HepG2 (cell line): ENCODE data around the gene PHF23. TPM values are rescaled to one million over a fixed set of nuclear protein-coding genes. Genes with fewer than 3 reads are reported as not detected.

Experiments used
- AGO2 ChIP-seq: fragments of 200-400 bp; formaldehyde crosslinking; optimal IDR thresholded peaks from 2 replicates; pipeline ENCODE3; 2017; ENCODE audit warnings: mild to moderate bottlenecking, low read depth, low read length, moderate library complexity
- BRCA1 ChIP-seq: sonication (generic); formaldehyde crosslinking; IDR thresholded peaks from 2 replicates; pipeline ENCODE4 v1.4.0; 2020; ENCODE audit warnings: missing genetic modification reagents
- CENPX ChIP-seq: sonication (generic); formaldehyde crosslinking; IDR thresholded peaks from 2 replicates; pipeline ENCODE4 v1.9.0; 2021; ENCODE audit warnings: mild to moderate bottlenecking, missing genetic modification reagents, moderate library complexity
- CREM ChIP-seq, 2 experiments: sonication (generic) in 1 of 2; formaldehyde crosslinking in 1 of 2; IDR thresholded peaks; 2 replicates each; pipeline versions ENCODE4 v1.4.0 to v1.6.1; 2016 to 2020; ENCODE audit warnings: antibody characterized with exemption in 1 of 2, mild to moderate bottlenecking in 1 of 2, missing genetic modification reagents in 1 of 2
- DR1 ChIP-seq: sonication (generic); formaldehyde crosslinking; IDR thresholded peaks from 2 replicates; pipeline ENCODE4 v1.8.0; 2021; ENCODE audit warnings: mild to moderate bottlenecking, missing genetic modification reagents, inconsistent platforms
- ERF ChIP-seq: IDR thresholded peaks from 2 replicates; pipeline ENCODE4 v1.6.1; 2018; ENCODE audit warnings: missing biosample characterization, missing genetic modification reagents
- HNF4A ChIP-seq: sonication (generic); formaldehyde crosslinking; IDR thresholded peaks from 2 replicates; pipeline ENCODE4 v1.4.0; 2020; ENCODE audit warnings: missing genetic modification reagents
- KDM4B ChIP-seq: sonication (generic); formaldehyde crosslinking; IDR thresholded peaks from 2 replicates; pipeline ENCODE4 v1.4.0; 2020; ENCODE audit warnings: missing genetic modification reagents
- KMT2A ChIP-seq: sonication (generic); formaldehyde crosslinking; IDR thresholded peaks from 2 replicates; pipeline ENCODE4 v1.4.0; 2020; ENCODE audit warnings: missing genetic modification reagents
- MTF2 ChIP-seq: sonication (generic); formaldehyde crosslinking; IDR thresholded peaks from 2 replicates; pipeline ENCODE4 v1.5.0; 2020; ENCODE audit warnings: missing genetic modification reagents, borderline replicate concordance
- MZF1 ChIP-seq: sonication (generic); formaldehyde crosslinking; IDR thresholded peaks from 2 replicates; pipeline ENCODE4 v1.8.1; 2023; ENCODE audit warnings: mild to moderate bottlenecking, missing genetic modification reagents, borderline replicate concordance
- NR3C1 ChIP-seq: sonication (generic); formaldehyde crosslinking; IDR thresholded peaks from 2 replicates; pipeline ENCODE4 v1.4.0; 2020; ENCODE audit warnings: missing genetic modification reagents
- SCMH1 ChIP-seq: sonication (generic); formaldehyde crosslinking; IDR thresholded peaks from 2 replicates; pipeline ENCODE4 v1.9.0; 2021; ENCODE audit warnings: missing genetic modification reagents, mild to moderate bottlenecking, borderline replicate concordance
- TEAD3 ChIP-seq: optimal IDR thresholded peaks from 2 replicates; pipeline ENCODE3; 2016; ENCODE audit warnings: borderline replicate concordance
- THYN1 ChIP-seq: sonication (generic); formaldehyde crosslinking; IDR thresholded peaks from 2 replicates; pipeline ENCODE4 v1.8.1; 2023; ENCODE audit warnings: low read depth, mild to moderate bottlenecking, moderate library complexity, missing genetic modification reagents, borderline replicate concordance
- ZFP41 ChIP-seq: sonication (generic); formaldehyde crosslinking; IDR thresholded peaks from 2 replicates; pipeline ENCODE4 v1.4.0; 2020; ENCODE audit warnings: mild to moderate bottlenecking, missing genetic modification reagents, borderline replicate concordance
- ZNF180 ChIP-seq: sonication (generic); formaldehyde crosslinking; IDR thresholded peaks from 2 replicates; pipeline ENCODE4 v1.4.0; 2020; ENCODE audit warnings: low read depth, missing genetic modification reagents, borderline replicate concordance
- ZNF235 ChIP-seq: sonication (generic); formaldehyde crosslinking; IDR thresholded peaks from 2 replicates; pipeline ENCODE4 v1.8.1; 2023; ENCODE audit warnings: mild to moderate bottlenecking, missing genetic modification reagents, borderline replicate concordance
- ZNF276 ChIP-seq: sonication (generic); formaldehyde crosslinking; IDR thresholded peaks from 2 replicates; pipeline ENCODE4 v1.4.0; 2020; ENCODE audit warnings: mild to moderate bottlenecking, low read depth, missing genetic modification reagents
- ZNF446 ChIP-seq: sonication (generic); formaldehyde crosslinking; IDR thresholded peaks from 2 replicates; pipeline ENCODE4 v1.5.0; 2020; ENCODE audit warnings: mild to moderate bottlenecking, missing genetic modification reagents
- ZNF616 ChIP-seq: sonication (generic); formaldehyde crosslinking; IDR thresholded peaks from 2 replicates; pipeline ENCODE4 v1.5.0; 2020; ENCODE audit warnings: low read depth, mild to moderate bottlenecking, missing genetic modification reagents
- ZNF773 ChIP-seq: sonication (generic); formaldehyde crosslinking; IDR thresholded peaks from 2 replicates; pipeline ENCODE4 v1.4.0; 2020; ENCODE audit warnings: missing genetic modification reagents, borderline replicate concordance
- polyA plus RNA-seq, 8 experiments: library from polyadenylated mRNA; depleted of rRNA in 3 of 8; stranded (reverse) in 7 of 8; unstranded in 1 of 8; fragments of >200 nt; fragmentation: Illumina TruSeq in 4 of 8; extraction: Trizol in 4 of 8; gene quantifications; 2 replicates each; pipeline versions ENCODE4 v1.2.1 to v1.2.3, GENCODE V29; 2011 to 2016; ENCODE audit warnings: low read depth in 4 of 8, missing spikeins in 1 of 8, mixed read lengths in 1 of 8; ENCODE audit not compliant: insufficient read depth in 1 of 8
- total RNA-seq, 5 experiments: library from RNA; depleted of rRNA; stranded (reverse); fragments of >200 nt; fragmentation: Illumina TruSeq; extraction: Trizol; gene quantifications; 2 replicates each; pipeline ENCODE4 v1.2.3, GENCODE V29; 2016; ENCODE audit warnings: low read depth in 1 of 5
- TF ChIP-seq, protein P1 (sequence below): sonication (generic); formaldehyde crosslinking; IDR thresholded peaks from 2 replicates; pipeline ENCODE4 v1.4.0; 2020; ENCODE audit warnings: missing genetic modification reagents
- TF ChIP-seq, protein P2 (sequence below): sonication (generic); formaldehyde crosslinking; IDR thresholded peaks from 2 replicates; pipeline ENCODE4 v1.4.0; 2020; ENCODE audit warnings: mild to moderate bottlenecking, missing genetic modification reagents

Gene PHF23
- total and polyA plus RNA-seq, 2 of the 13 experiments (the other 11 are each of a cell fraction or from before 2014, with no cell fraction given), result 27.6 to 33.2 TPM

- no peak for TF ChIP-seq DR1 (CRISPR knock-in tag)
- TF ChIP-seq MZF1 (CRISPR knock-in tag), result no peak
- no peak for TF ChIP-seq NR3C1 (CRISPR knock-in tag)
- TF ChIP-seq KMT2A (CRISPR knock-in tag), result peak; percentile 68
- 0 out of 2 replicates have a peak, but pooled peaks have one; percentile 12 for TF ChIP-seq ERF
- TF ChIP-seq, protein P1, sequence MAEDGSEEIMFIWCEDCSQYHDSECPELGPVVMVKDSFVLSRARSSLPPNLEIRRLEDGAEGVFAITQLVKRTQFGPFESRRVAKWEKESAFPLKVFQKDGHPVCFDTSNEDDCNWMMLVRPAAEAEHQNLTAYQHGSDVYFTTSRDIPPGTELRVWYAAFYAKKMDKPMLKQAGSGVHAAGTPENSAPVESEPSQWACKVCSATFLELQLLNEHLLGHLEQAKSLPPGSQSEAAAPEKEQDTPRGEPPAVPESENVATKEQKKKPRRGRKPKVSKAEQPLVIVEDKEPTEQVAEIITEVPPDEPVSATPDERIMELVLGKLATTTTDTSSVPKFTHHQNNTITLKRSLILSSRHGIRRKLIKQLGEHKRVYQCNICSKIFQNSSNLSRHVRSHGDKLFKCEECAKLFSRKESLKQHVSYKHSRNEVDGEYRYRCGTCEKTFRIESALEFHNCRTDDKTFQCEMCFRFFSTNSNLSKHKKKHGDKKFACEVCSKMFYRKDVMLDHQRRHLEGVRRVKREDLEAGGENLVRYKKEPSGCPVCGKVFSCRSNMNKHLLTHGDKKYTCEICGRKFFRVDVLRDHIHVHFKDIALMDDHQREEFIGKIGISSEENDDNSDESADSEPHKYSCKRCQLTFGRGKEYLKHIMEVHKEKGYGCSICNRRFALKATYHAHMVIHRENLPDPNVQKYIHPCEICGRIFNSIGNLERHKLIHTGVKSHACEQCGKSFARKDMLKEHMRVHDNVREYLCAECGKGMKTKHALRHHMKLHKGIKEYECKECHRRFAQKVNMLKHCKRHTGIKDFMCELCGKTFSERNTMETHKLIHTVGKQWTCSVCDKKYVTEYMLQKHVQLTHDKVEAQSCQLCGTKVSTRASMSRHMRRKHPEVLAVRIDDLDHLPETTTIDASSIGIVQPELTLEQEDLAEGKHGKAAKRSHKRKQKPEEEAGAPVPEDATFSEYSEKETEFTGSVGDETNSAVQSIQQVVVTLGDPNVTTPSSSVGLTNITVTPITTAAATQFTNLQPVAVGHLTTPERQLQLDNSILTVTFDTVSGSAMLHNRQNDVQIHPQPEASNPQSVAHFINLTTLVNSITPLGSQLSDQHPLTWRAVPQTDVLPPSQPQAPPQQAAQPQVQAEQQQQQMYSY (CRISPR knock-in tag), result peak; percentile 87
- no peak for TF ChIP-seq ZNF276
- no peak for TF ChIP-seq ZNF446 (CRISPR knock-in tag)
- TF ChIP-seq CENPX (CRISPR knock-in tag), result no peak
- TF ChIP-seq ZNF235, result 0 out of 2 replicates have a peak, but pooled peaks have one; percentile 70
- peak; percentile 75 for TF ChIP-seq CREM (IDR thresholded peaks at IDR 0.05)
- no peak for TF ChIP-seq CREM (CRISPR knock-in tag; IDR thresholded peaks at IDR 0.05)
- no peak for TF ChIP-seq ZFP41
- no peak for TF ChIP-seq MTF2 (CRISPR knock-in tag)
- no peak for TF ChIP-seq SCMH1 (CRISPR knock-in tag)
- peak; percentile 99 for TF ChIP-seq AGO2
- no peak for TF ChIP-seq ZNF180 (CRISPR knock-in tag)
- no peak; the same call in 1 of the 2 replicates for TF ChIP-seq HNF4A (CRISPR knock-in tag)
- TF ChIP-seq ZNF616 (CRISPR knock-in tag), result no peak; the same call in 1 of the 2 replicates
- no peak for TF ChIP-seq BRCA1
- no peak for TF ChIP-seq THYN1
- no peak for TF ChIP-seq KDM4B
- TF ChIP-seq, protein P2, sequence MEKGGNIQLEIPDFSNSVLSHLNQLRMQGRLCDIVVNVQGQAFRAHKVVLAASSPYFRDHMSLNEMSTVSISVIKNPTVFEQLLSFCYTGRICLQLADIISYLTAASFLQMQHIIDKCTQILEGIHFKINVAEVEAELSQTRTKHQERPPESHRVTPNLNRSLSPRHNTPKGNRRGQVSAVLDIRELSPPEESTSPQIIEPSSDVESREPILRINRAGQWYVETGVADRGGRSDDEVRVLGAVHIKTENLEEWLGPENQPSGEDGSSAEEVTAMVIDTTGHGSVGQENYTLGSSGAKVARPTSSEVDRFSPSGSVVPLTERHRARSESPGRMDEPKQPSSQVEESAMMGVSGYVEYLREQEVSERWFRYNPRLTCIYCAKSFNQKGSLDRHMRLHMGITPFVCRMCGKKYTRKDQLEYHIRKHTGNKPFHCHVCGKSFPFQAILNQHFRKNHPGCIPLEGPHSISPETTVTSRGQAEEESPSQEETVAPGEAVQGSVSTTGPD, result no peak
- TF ChIP-seq TEAD3 (CRISPR knock-in tag), result peak; percentile 34
- TF ChIP-seq ZNF773 (CRISPR knock-in tag), result no peak
These were observed 19.3 kb downstream of the PHF23 start, which contains the start of the genes ACADVL and DLG4 (continued) for GRCh38 chr17:7219812-7220592.
